Transverse colon (tissue), 3 donors: ENCODE data around the gene LTV1.

Experiments used
- CTCF ChIP-seq, 5 experiments: fragments of 200-600 bp in 3 of 5; fragments of 450-650 bp in 2 of 5; sonication (generic) in 3 of 5; IDR thresholded peaks; 1 replicate in 2 of 5; 2 replicates in 3 of 5; pipeline ENCODE4 v1.5.1; 2016 to 2017; ENCODE audit warnings: antibody characterized with exemption in 5 of 5, inconsistent platforms in 3 of 5, mild to moderate bottlenecking in 2 of 5, moderate library complexity in 1 of 5
- EP300 ChIP-seq: sonication (generic); formaldehyde crosslinking; IDR thresholded peaks from one replicate; pipeline ENCODE4 v1.6.1; 2017; ENCODE audit warnings: antibody characterized with exemption, low read depth

DNA sequence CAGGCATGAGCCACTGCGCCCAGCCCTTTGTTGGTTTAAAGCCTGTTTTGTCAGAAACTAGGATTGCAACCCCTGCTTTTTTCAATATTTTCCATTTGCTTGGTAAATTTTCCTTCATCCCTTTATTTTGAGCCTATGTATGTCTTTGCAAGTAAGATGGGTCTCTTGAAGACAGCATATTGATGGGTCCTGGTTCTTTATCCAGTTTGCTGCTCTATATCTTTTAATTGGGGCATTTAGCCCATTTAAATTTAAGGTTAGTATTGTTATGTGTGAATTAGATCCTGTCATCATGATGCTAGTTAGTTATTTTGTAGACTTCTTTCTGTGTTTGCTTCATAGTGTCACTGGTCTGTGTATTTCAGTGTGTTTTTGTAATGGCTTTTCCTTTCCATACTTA, 67.9 kb downstream of the LTV1 start:
- TF ChIP-seq CTCF (IDR thresholded peaks at IDR 0.05) (no peak), EP300 (no peak)
